Neuron (in vitro differentiated cells): ENCODE data around the gene CTNNA3.

Source experiments
- H2AFZ ChIP-seq: one replicate; pipeline ENCODE4 v1.6.1; 2013; ENCODE audit warnings: low read depth, mild to moderate bottlenecking, inconsistent platforms, low read length, moderate library complexity
- H3K27me3 ChIP-seq: one replicate; pipeline ENCODE4 v1.6.1; 2013; ENCODE audit warnings: low read length; ENCODE audit not compliant: insufficient read depth
- H3K36me3 ChIP-seq: one replicate; pipeline ENCODE4 v1.6.1; 2013; ENCODE audit warnings: low read length; ENCODE audit not compliant: insufficient read depth
- H3K4me1 ChIP-seq: one replicate; pipeline ENCODE4 v1.6.1; 2013; ENCODE audit warnings: low read length; ENCODE audit not compliant: insufficient read depth
- H3K4me3 ChIP-seq: 2 replicates; pipeline ENCODE4 v1.5.1; 2013; ENCODE audit warnings: mild to moderate bottlenecking, low read length, moderate library complexity
- H3K9me3 ChIP-seq: one replicate; pipeline ENCODE4 v1.6.1; 2013; ENCODE audit warnings: low read length

CTNNA3 gene

GRCh38 chr10:66723608-66724400 is 972.2 kb downstream of the CTNNA3 start:
- no peak overlapping the region for H2AFZ ChIP-seq
- H3K36me3 ChIP-seq: no peaks in the 10 kb centered on the region
- no peaks in the 10 kb centered on the region for H3K9me3 ChIP-seq
- H3K27me3 ChIP-seq: no peaks in the 10 kb centered on the region
- no peaks in the 10 kb centered on the region for H3K4me1 ChIP-seq
- no peak overlapping the region for H3K4me3 ChIP-seq

GRCh38 chr10:66719483-66719882 is 976.5 kb downstream of the CTNNA3 start:
- no peaks in the 10 kb centered on the region for H3K27me3 ChIP-seq
- no peaks in the 10 kb centered on the region for H3K36me3 ChIP-seq
- no peaks in the 10 kb centered on the region for H3K9me3 ChIP-seq
- H3K4me3 ChIP-seq: no peak overlapping the region
- H2AFZ ChIP-seq: no peak overlapping the region
- H3K4me1 ChIP-seq: no peaks in the 10 kb centered on the region

- no peaks in the 10 kb centered on the region for H3K4me1 ChIP-seq
- H3K4me3 ChIP-seq: no peak overlapping the region
- no peak overlapping the region for H2AFZ ChIP-seq
- H3K36me3 ChIP-seq: no peaks in the 10 kb centered on the region
- no peaks in the 10 kb centered on the region for H3K9me3 ChIP-seq
- H3K27me3 ChIP-seq: no peaks in the 10 kb centered on the region
Observed at GRCh38 chr10:66717231-66717981, 978.6 kb downstream of the CTNNA3 start.

- Histone ChIP-seq H2AFZ (no peak overlapping the region), H3K36me3 (no peaks in the 10 kb centered on the region), H3K27me3 (no peaks in the 10 kb centered on the region), H3K4me3 (no peak overlapping the region), H3K9me3 (no peaks in the 10 kb centered on the region), H3K4me1 (no peaks in the 10 kb centered on the region)
Observed at GRCh38 chr10:66714741-66715140, 981.3 kb downstream of the CTNNA3 start.

- H3K36me3 ChIP-seq: no peaks in the 10 kb centered on the region
Observed at GRCh38 chr10:66713387-66713786, 982.6 kb downstream of the CTNNA3 start.

GRCh38 chr10:66698069-66698468 is 997.9 kb downstream of the CTNNA3 start:
- H2AFZ ChIP-seq: no peak overlapping the region
- H3K4me3 ChIP-seq: no peak overlapping the region
- no peaks in the 10 kb centered on the region for H3K27me3 ChIP-seq
- H3K4me1 ChIP-seq: no peaks in the 10 kb centered on the region
- H3K36me3 ChIP-seq: no peaks in the 10 kb centered on the region
- no peaks in the 10 kb centered on the region for H3K9me3 ChIP-seq

More at GRCh38 chr10:66713387-66713786, 982.6 kb downstream of the CTNNA3 start:
- Histone ChIP-seq H2AFZ (no peak overlapping the region), H3K9me3 (no peaks in the 10 kb centered on the region), H3K4me1 (no peaks in the 10 kb centered on the region), H3K4me3 (no peak overlapping the region), H3K27me3 (no peaks in the 10 kb centered on the region)

- Histone ChIP-seq H2AFZ (no peak overlapping the region), H3K36me3 (no peaks in the 10 kb centered on the region), H3K4me1 (no peaks in the 10 kb centered on the region), H3K4me3 (no peak overlapping the region), H3K9me3 (no peaks in the 10 kb centered on the region), H3K27me3 (no peaks in the 10 kb centered on the region)
Observed at GRCh38 chr10:66695046-66695445, 1000.9 kb downstream of the CTNNA3 start.

- no peaks in the 10 kb centered on the region for H3K4me1 ChIP-seq
- H3K9me3 ChIP-seq: no peaks in the 10 kb centered on the region
- no peaks in the 10 kb centered on the region for H3K36me3 ChIP-seq
- H2AFZ ChIP-seq: no peak overlapping the region
- H3K27me3 ChIP-seq: no peaks in the 10 kb centered on the region
- H3K4me3 ChIP-seq: no peak overlapping the region
Observed at GRCh38 chr10:66684581-66684980, 1011.4 kb downstream of the CTNNA3 start.

- Histone ChIP-seq H3K9me3 (no peaks in the 10 kb centered on the region), H3K4me3 (no peak overlapping the region), H3K36me3 (no peaks in the 10 kb centered on the region), H2AFZ (no peak overlapping the region), H3K27me3 (no peaks in the 10 kb centered on the region), H3K4me1 (no peaks in the 10 kb centered on the region)
Observed at GRCh38 chr10:66680886-66681285, 1015.1 kb downstream of the CTNNA3 start.

- Histone ChIP-seq H3K36me3 (no peaks in the 10 kb centered on the region), H3K4me3 (no peak overlapping the region), H2AFZ (no peak overlapping the region)
Observed at GRCh38 chr10:66678521-66678920, 1017.5 kb downstream of the CTNNA3 start.

GRCh38 chr10:66673071-66673470 is 1022.9 kb downstream of the CTNNA3 start:
- H2AFZ ChIP-seq: no peak overlapping the region
- H3K4me1 ChIP-seq: no peaks in the 10 kb centered on the region
- no peak overlapping the region for H3K4me3 ChIP-seq
- H3K27me3 ChIP-seq: no peaks in the 10 kb centered on the region
- no peaks in the 10 kb centered on the region for H3K36me3 ChIP-seq
- no peaks in the 10 kb centered on the region for H3K9me3 ChIP-seq

More at GRCh38 chr10:66678521-66678920, 1017.5 kb downstream of the CTNNA3 start:
- no peaks in the 10 kb centered on the region for H3K27me3 ChIP-seq
- no peaks in the 10 kb centered on the region for H3K4me1 ChIP-seq
- no peaks in the 10 kb centered on the region for H3K9me3 ChIP-seq

- no peaks in the 10 kb centered on the region for H3K4me1 ChIP-seq
- H3K27me3 ChIP-seq: no peaks in the 10 kb centered on the region
- no peak overlapping the region for H2AFZ ChIP-seq
- no peaks in the 10 kb centered on the region for H3K9me3 ChIP-seq
- no peaks in the 10 kb centered on the region for H3K36me3 ChIP-seq
- no peak overlapping the region for H3K4me3 ChIP-seq
Observed at GRCh38 chr10:66671562-66671961, 1024.4 kb downstream of the CTNNA3 start.

GRCh38 chr10:66671064-66671463 is 1024.9 kb downstream of the CTNNA3 start:
- no peaks in the 10 kb centered on the region for H3K36me3 ChIP-seq
- H3K27me3 ChIP-seq: no peaks in the 10 kb centered on the region
- H2AFZ ChIP-seq: no peak overlapping the region
- H3K4me1 ChIP-seq: no peaks in the 10 kb centered on the region
- H3K9me3 ChIP-seq: no peaks in the 10 kb centered on the region
- H3K4me3 ChIP-seq: no peak overlapping the region
